ENCODE results near the gene MAST3.

DNA sequence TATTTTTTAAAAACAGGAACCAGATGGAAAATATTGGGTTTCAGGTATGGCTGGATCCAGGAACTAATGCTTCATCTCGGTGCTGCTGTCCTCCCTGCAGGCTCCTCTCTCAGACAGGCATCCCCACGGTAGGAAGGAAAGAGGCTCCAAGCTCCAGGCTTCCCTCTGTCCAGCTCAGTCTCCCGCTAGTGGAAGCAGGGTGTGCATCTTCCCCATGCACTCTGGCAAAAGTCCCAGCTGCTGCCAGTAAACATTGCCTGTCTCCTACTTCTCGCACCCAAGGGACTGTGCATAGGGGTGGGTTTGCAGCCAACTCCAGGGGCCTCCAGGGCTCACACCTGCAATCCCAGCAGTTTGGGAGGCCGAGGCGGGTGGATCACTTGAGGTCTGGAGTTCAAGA lies 40.0 kb upstream of the MAST3 start:
- TF ChIP-seq, protein P1, sequence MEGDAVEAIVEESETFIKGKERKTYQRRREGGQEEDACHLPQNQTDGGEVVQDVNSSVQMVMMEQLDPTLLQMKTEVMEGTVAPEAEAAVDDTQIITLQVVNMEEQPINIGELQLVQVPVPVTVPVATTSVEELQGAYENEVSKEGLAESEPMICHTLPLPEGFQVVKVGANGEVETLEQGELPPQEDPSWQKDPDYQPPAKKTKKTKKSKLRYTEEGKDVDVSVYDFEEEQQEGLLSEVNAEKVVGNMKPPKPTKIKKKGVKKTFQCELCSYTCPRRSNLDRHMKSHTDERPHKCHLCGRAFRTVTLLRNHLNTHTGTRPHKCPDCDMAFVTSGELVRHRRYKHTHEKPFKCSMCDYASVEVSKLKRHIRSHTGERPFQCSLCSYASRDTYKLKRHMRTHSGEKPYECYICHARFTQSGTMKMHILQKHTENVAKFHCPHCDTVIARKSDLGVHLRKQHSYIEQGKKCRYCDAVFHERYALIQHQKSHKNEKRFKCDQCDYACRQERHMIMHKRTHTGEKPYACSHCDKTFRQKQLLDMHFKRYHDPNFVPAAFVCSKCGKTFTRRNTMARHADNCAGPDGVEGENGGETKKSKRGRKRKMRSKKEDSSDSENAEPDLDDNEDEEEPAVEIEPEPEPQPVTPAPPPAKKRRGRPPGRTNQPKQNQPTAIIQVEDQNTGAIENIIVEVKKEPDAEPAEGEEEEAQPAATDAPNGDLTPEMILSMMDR (IDR thresholded peaks at IDR 0.05) = no peak
- TF ChIP-seq POLR2A (IDR thresholded peaks at IDR 0.05) = no peak
